Central memory CD4-positive, alpha-beta T cell (primary cell): ENCODE data around the gene LAGE3.
"Not testable (repeated sequence)": the region's sequence is repeated elsewhere in the genome, so short reads cannot be mapped to it uniquely, and the experiment has no call there.

Source experiments
- DNase-seq: peaks from one replicate; pipeline ENCODE4 v3.0.0; 2022

The LAGE3 gene

GRCh38 chrX:154501423-154501822, 22.3 kb upstream of the LAGE3 start:
- DNase-seq: not testable (repeated sequence)

- DNase-seq: not testable (repeated sequence)
Measured at GRCh38 chrX:154496591-154497137, 17.6 kb upstream of the LAGE3 start.

- DNase-seq: no peak
Measured at GRCh38 chrX:154495472-154495922, 16.4 kb upstream of the LAGE3 start.

GRCh38 chrX:154494715-154495114, 15.6 kb upstream of the LAGE3 start:
- no peak for DNase-seq

GRCh38 chrX:154490414-154491083, 11.5 kb upstream of the LAGE3 start, which contains the start of gene SLC10A3:
TSS of gene SLC10A3 (minus strand) at chrX:154490629. CDS start at chrX:154488940, 1,689 bp downstream.
- peak; percentile 86 for DNase-seq

DNA sequence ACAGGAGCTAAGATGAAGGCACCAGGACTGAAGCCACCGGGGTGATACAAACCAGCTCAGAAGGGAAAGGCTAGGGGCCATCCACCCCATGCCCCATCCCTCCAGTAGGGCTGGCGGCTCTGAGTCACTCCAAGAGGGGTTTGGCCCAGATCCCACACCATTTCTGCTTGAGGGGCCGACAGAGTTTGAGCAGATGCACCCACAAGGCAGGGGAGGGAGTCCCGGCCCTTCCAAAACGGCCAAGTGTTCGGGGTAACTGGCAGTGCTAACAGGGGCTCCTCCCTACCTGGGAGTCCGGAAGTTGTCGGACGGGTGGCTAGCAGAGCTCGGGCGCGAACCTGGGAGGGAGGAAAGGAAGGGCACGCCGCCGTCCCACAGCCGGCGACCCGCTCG, 10.9 kb upstream of the LAGE3 start:
- no peak for DNase-seq

GRCh38 chrX:154489182-154489581, 10.1 kb upstream of the LAGE3 start:
- DNase-seq: no peak

DNA sequence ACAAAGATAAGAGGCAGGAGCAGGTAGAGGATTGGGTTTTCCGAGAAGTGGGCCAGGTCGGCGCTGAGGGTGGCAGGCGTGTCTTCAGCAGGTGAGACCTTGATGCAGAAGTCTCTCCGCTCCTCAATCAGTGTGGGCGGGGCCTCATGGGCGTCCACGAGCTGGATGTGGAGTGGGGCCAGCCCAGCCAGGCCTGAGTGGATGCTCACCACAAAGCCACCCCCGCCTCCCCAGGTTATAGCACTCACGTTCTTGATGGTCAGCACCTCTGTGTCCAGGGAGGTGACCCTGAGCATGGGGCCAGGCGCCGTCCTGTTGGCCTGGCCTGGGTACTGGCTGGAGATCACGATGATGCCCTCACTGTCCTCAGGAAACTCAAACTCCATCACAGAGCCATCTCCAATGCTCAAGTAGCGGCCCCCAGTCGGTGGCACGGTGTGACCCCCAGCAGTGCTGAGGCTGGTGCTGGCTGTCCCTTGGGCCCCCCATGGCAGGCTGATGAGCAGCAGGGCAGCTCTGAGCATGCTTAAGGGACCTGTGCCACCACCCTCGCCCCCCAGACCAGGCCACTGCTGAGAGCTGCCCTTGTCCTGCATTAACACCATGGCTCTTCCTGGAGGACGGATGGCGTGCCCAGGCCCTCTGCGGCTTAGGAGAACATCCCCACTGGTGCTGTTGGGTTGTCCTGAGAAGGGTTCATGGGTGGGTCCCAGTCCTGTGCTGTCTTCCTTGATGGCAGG, 9.4 kb upstream of the LAGE3 start:
- no peak for DNase-seq

- no peak for DNase-seq
Measured at GRCh38 chrX:154487518-154488290, 8.6 kb upstream of the LAGE3 start.

- DNase-seq: peak; percentile 38
Measured at GRCh38 chrX:154486396-154487207, 7.5 kb upstream of the LAGE3 start, which contains the start of gene UBL4A. TSS of gene UBL4A (minus strand) at chrX:154486615. CDS start at chrX:154486584, 31 bp downstream.

- peak; percentile 32 for DNase-seq
Measured at GRCh38 chrX:154486052-154486395, 6.9 kb upstream of the LAGE3 start.

GRCh38 chrX:154485150-154486051, 6.3 kb upstream of the LAGE3 start:
- DNase-seq: no peak

DNA sequence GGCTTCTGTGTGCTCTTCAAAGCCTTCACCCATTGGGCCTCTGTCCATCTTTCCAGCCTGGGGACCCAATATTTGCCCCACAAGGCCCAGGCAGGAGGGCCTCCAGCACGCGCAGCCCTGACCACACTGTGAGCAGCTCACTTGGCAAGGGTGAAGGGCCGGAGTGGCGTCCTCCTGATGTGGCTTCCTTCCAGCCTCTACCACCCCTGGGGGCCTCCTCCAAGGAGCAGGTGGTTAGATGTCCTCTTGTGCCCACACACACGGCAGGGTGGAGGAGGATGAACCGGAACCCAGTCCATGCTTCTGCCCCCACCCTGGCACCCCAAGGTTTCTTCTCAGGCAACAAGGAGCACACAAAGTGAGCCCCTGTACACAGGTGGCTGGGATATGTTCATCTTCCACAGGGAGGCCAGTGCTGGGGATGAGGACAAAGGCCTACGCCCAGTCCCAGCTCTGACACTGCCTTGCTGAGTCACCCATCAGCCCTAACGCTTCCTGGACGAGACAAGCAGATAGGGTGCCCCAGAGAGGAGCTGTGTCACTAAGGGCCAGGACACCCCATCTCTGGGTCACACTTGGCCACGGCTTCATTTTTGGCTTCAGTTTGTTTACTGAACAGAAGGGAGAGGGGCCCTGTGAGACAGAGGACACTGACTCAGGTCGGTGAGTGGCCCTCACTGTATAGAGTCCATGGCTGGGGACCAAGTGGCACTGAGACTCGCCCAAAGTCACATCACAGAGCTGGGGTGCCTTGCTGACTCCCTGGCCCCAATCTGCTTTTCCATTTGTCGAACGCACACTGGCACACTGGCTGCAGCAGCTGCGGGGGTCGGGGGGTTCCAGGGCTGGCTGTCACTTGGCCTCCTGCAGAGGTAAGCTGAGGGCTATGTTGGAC, 5.4 kb upstream of the LAGE3 start:
- DNase-seq: no peak

GRCh38 chrX:154483325-154483724, 4.2 kb upstream of the LAGE3 start:
- DNase-seq: no peak

- no peak for DNase-seq
Measured at GRCh38 chrX:154482786-154483185, 3.7 kb upstream of the LAGE3 start.

GRCh38 chrX:154481911-154482601, 3.0 kb upstream of the LAGE3 start:
- no peak for DNase-seq

DNA sequence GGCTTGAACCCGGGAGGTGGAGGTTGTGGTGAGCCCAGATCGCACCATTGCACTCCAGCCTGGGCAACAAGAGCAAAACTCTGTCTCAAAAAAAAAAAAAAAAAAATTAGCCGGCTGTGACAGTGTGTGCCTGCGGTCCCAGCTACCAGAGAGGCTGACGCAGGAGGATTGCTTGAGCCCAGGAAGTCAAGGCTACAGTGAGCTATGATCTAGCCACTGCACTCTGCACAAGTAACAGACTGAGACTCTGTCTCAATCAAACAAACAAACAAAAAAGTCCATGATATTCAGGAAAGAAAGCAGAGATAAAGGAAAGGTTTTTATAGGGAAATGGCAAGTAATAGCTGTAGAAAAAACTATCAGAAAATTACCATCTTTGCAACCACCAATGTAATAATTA, 2.1 kb upstream of the LAGE3 start:
- no peak for DNase-seq

DNA sequence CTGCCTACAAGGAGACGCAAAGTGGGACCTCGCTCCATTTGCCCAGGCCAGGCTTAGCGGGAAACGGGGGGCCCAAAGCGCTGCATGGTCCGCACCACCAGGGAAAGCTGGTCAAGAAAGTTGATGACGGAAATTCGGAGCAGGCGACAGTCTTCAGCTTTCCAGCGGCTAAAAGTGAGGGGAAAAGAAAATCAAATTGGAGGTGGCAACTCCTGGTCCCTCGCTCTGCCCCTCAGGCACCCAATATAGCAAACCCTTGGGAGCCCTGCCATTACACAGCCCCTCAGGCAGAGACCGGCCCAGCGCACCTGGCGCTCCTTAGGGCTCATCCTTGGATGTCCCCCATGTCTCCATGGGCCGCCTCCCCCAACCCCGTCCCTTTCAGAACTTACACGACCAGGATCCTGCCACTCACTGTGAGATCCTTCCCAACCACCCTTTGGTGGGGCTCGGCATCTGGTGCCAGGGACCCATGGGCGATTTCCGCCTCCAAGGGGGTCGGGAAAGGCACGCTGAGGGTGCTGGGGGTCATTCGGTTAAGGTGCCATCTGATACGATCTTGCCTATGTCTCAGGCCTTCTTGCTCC, 1.1 kb downstream of the LAGE3 start:
- no peak for DNase-seq

DNA sequence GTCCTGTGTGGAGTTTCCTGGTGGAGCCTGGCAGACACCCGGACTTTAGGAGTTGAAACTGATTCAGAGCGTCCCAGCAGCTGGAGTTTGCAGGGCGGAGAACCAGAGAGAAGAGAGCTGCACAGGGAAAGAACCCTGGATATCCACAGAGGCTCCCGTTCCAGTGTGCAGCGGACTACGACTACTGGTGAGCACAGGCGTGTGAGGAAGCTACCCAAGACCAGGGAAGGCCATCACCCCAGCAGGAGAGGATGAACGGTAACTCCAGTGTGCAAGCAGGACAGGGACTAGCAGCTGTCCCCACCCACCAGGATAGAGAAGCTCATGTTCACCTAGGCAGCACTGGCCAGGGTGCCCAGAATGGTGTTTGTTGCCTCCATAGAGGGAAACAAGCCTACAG, 2.3 kb downstream of the LAGE3 start:
- no peak for DNase-seq
